SK-N-SH (cell line): Measurements from ENCODE around the gene DNMT3B. TPM values are rescaled to one million over a fixed set of nuclear protein-coding genes. Genes with fewer than 3 reads are reported as not detected.

Experiments
- CTCF ChIA-PET: fragments of 300-600, 350-600 bp; formaldehyde crosslinking; extraction: SDS; loops from one replicate; lab custom pipeline; 2021; lab: Yijun Ruan, JAX
- POLR2A ChIA-PET: fragments of 350-600 bp; sonication (Branson Sonifier 250); formaldehyde crosslinking; extraction: SDS; loops from one replicate; lab custom pipeline; 2020; ENCODE audit warnings: antibody characterized with exemption, inconsistent platforms; lab: Yijun Ruan, JAX
- DNase-seq: peaks from one replicate; pipeline ENCODE4 v3.0.0; 2012
- H2AFZ ChIP-seq: fragments of 200-600 bp; sonication (generic); 2 replicates; pipeline ENCODE4 v1.8.1; 2016; ENCODE audit warnings: antibody characterized with exemption, mild to moderate bottlenecking, low read depth
- H3F3A ChIP-seq: fragments of 200-600 bp; sonication (generic); replicated peaks from 2 replicates; pipeline ENCODE3; 2016; ENCODE audit warnings: antibody characterized with exemption, mild to moderate bottlenecking; ENCODE audit not compliant: insufficient read depth
- H3K27ac ChIP-seq, 2 experiments: fragments of 200-500 bp in 1 of 2; fragments of 200-600 bp in 1 of 2; sonication (Bioruptor generic) in 1 of 2; sonication (generic), shearing (Covaris generic) in 1 of 2; 2 replicates each; pipeline versions ENCODE4 v1.5.1 to v1.6.1; 2014 to 2016; ENCODE audit warnings: low read depth in 2 of 2, inconsistent platforms in 1 of 2, low read length in 1 of 2, mild to moderate bottlenecking in 1 of 2, mixed read lengths in 1 of 2
- H3K27me3 ChIP-seq: fragments of 200-600 bp; sonication (generic), shearing (Covaris generic); 2 replicates; pipeline ENCODE4 v1.6.1; 2016; ENCODE audit warnings: mixed run types; ENCODE audit not compliant: insufficient read depth
- H3K36me3 ChIP-seq, 2 experiments: fragments of 200-500 bp in 1 of 2; fragments of 200-600 bp in 1 of 2; sonication (Bioruptor generic) in 1 of 2; sonication (generic) in 1 of 2; replicated peaks in 1 of 2; 2 replicates each; pipeline versions ENCODE3 to v1.5.1; 2014 to 2016; ENCODE audit warnings: low read length in 1 of 2, mild to moderate bottlenecking in 1 of 2; ENCODE audit not compliant: insufficient read depth in 2 of 2, control insufficient read depth in 1 of 2
- H3K4me1 ChIP-seq, 2 experiments: fragments of 200-500 bp in 1 of 2; fragments of 200-600 bp in 1 of 2; sonication (Bioruptor generic) in 1 of 2; sonication (generic), shearing (Covaris generic) in 1 of 2; 2 replicates each; pipeline versions ENCODE4 v1.5.1 to v1.6.1; 2014 to 2016; ENCODE audit warnings: low read depth in 1 of 2, low read length in 1 of 2, mixed run types in 1 of 2; ENCODE audit not compliant: insufficient read depth in 2 of 2, control insufficient read depth in 1 of 2
- H3K4me2 ChIP-seq: fragments of 200-600 bp; sonication (generic), shearing (Covaris generic); 2 replicates; pipeline ENCODE4 v1.6.1; 2017; ENCODE audit warnings: mixed run types
- H3K4me3 ChIP-seq, 2 experiments: fragments of 200-500 bp in 1 of 2; fragments of 200-600 bp in 1 of 2; sonication (Bioruptor generic) in 1 of 2; sonication (generic), shearing (Covaris generic) in 1 of 2; 2 replicates each; pipeline versions ENCODE4 v1.5.1 to v1.8.1; 2014 to 2016; ENCODE audit warnings: low read depth in 2 of 2, inconsistent platforms in 1 of 2, low read length in 1 of 2, mild to moderate bottlenecking in 1 of 2, mixed read lengths in 1 of 2, moderate library complexity in 1 of 2
- H3K79me2 ChIP-seq: fragments of 200-600 bp; sonication (generic); 2 replicates; pipeline ENCODE4 v1.8.1; 2017; ENCODE audit warnings: mild to moderate bottlenecking; ENCODE audit not compliant: insufficient read depth
- H3K9ac ChIP-seq: fragments of 200-600 bp; sonication (generic); 2 replicates; pipeline ENCODE4 v1.6.1; 2017; ENCODE audit warnings: mixed run types
- H3K9me2 ChIP-seq: fragments of 200-600 bp; sonication (generic); 2 replicates; pipeline ENCODE4 v1.6.1; 2017; ENCODE audit warnings: mixed run types
- H3K9me3 ChIP-seq: fragments of 200-600 bp; sonication (generic); 2 replicates; pipeline ENCODE4 v1.6.1; 2017; ENCODE audit warnings: mixed run types, mild to moderate bottlenecking, moderate library complexity
- H4K20me1 ChIP-seq: fragments of 200-600 bp; sonication (generic); 2 replicates; pipeline ENCODE4 v1.6.1; 2017; ENCODE audit warnings: mild to moderate bottlenecking, mixed run types; ENCODE audit not compliant: insufficient read depth
- CHD2 ChIP-seq: fragments of 150-350 bp; IDR thresholded peaks from 2 replicates; pipeline ENCODE4 v1.6.1; 2018; ENCODE audit warnings: low read length; ENCODE audit not compliant: partially characterized antibody
- CTCF ChIP-seq: fragments of 200-600 bp; sonication (generic); IDR thresholded peaks from 2 replicates; pipeline ENCODE4 v1.6.1; 2017; ENCODE audit warnings: antibody characterized with exemption, mild to moderate bottlenecking, moderate library complexity
- FOXM1 ChIP-seq: IDR thresholded peaks from 2 replicates; pipeline ENCODE4 v1.4.0; 2012; ENCODE audit warnings: low read depth, mild to moderate bottlenecking
- GABPA ChIP-seq: IDR thresholded peaks from 2 replicates; pipeline ENCODE4 v1.4.0; 2012; ENCODE audit warnings: low read depth, mild to moderate bottlenecking
- JUND ChIP-seq: IDR thresholded peaks from 2 replicates; pipeline ENCODE4 v1.4.0; 2012
- NFIC ChIP-seq: IDR thresholded peaks from 2 replicates; pipeline ENCODE4 v1.4.0; 2012; ENCODE audit warnings: borderline replicate concordance
- PBX3 ChIP-seq: IDR thresholded peaks from 2 replicates; pipeline ENCODE4; 2012
- RAD21 ChIP-seq: IDR thresholded peaks from 2 replicates; pipeline ENCODE4 v1.6.1; 2012; ENCODE audit warnings: mild to moderate bottlenecking, low read length
- REST ChIP-seq: IDR thresholded peaks from 2 replicates; pipeline ENCODE4 v1.6.1; 2012; ENCODE audit warnings: mild to moderate bottlenecking, low read depth, low read length, moderate library complexity
- SIN3A ChIP-seq: IDR thresholded peaks from 2 replicates; pipeline ENCODE4 v1.6.1; 2012; ENCODE audit warnings: low read depth, mild to moderate bottlenecking, low read length, moderate library complexity, borderline replicate concordance
- TEAD4 ChIP-seq: IDR thresholded peaks from 2 replicates; pipeline ENCODE4 v1.4.0; 2012; ENCODE audit warnings: mild to moderate bottlenecking, borderline replicate concordance; ENCODE audit not compliant: insufficient read depth
- USF2 ChIP-seq: fragments of 150-350 bp; IDR thresholded peaks from 2 replicates; pipeline ENCODE4 v1.6.1; 2017; ENCODE audit warnings: antibody characterized with exemption, low read length, low read depth, borderline replicate concordance
- WGBS: methylation state at CpG from one replicate; pipeline ENCODE4 v1.1.6; 2017; ENCODE audit warnings: low lambda C conversion rate; 5-methylcytosine and 5-hydroxymethylcytosine counted together
- polyA plus RNA-seq, 3 experiments: library from polyadenylated mRNA; depleted of rRNA; stranded (reverse); fragments of >200 nt; gene quantifications; 2 replicates each; pipeline ENCODE4 v1.2.3, GENCODE V29; 2012

The DNMT3B gene
- polyA plus RNA-seq, 1 of the 3 experiments (the other 2 are of a cell fraction) = 2.2 TPM

GRCh38 chr20:32772046-32772445, 9.9 kb downstream of the DNMT3B start:
- Histone ChIP-seq H3F3A (no peaks in the 10 kb centered on the region), H4K20me1 (no peaks in the 10 kb centered on the region), H3K4me3 (no peak overlapping the region), H3K79me2 (peaks cover 16% of the 10 kb centered on the region; the same call in 1 of the 2 replicates), H3K4me2 (no peak overlapping the region), H3K9ac (no peak overlapping the region), H3K27me3 (no peaks in the 10 kb centered on the region), H2AFZ (no peak overlapping the region), H3K9me2 (no peaks in the 10 kb centered on the region), H3K9me3 (no peaks in the 10 kb centered on the region), H3K4me1 (peaks cover 0 to 12% of the 10 kb centered on the region in 2 experiments; a peak in 2 of 4 replicates), H3K36me3 (no peaks in the 10 kb centered on the region), H3K27ac (no peak overlapping the region)
- no peak for DNase-seq
- ChIA-PET POLR2A (no interaction called here), CTCF (interaction anchor here (1.3 to 3.2 kb wide), 2 partner anchors 9 to 18 kb away, joined by 3 to 12 read pairs; no protein-coding TSS in a partner anchor)
- WGBS = 97% methylated on average over 3 of the region's 3 CpGs
- TF ChIP-seq JUND (no peak), FOXM1 (no peak), PBX3 (no peak), USF2 (no peak), REST (no peak), TEAD4 (no peak), CTCF (no peak), NFIC (no peak), SIN3A (no peak), RAD21 (no peak), GABPA (no peak), CHD2 (no peak)
